Activated CD8-positive, alpha-beta memory T cell treated with anti-CD3 and anti-CD28 coated beads, Interleukin-2, amount 10 ng/mL, durations not matched to agents 7 days and 5 days (primary cell): Measurements from ENCODE around the gene BET1. TPM values are rescaled to one million over a fixed set of nuclear protein-coding genes. Genes with fewer than 3 reads are reported as not detected.

Experiments used
- ATAC-seq: fragments of 150-1000 bp; cut with Tn5 transposase; one replicate; pipeline ENCODE4 v1.10.0; 2021; ENCODE audit warnings: moderate library complexity
- CTCF ChIA-PET: fragments of 350-600 bp; sonication (Branson Sonifier 250); formaldehyde crosslinking; loops from one replicate; lab custom pipeline; 2021; ENCODE audit warnings: antibody characterized with exemption; lab: Charles Lee
- DNase-seq: peaks from one replicate; pipeline ENCODE4 v3.0.0-alpha.2; 2020
- H3K27ac Mint-ChIP-seq: one replicate; pipeline ENCODE4 v1.8.0; 2021; ENCODE audit warnings: mild to moderate bottlenecking, mixed read lengths
- H3K27me3 Mint-ChIP-seq: one replicate; pipeline ENCODE4 v1.8.0; 2021; ENCODE audit warnings: mixed read lengths
- H3K36me3 Mint-ChIP-seq: one replicate; pipeline ENCODE4 v1.8.0; 2021; ENCODE audit warnings: mild to moderate bottlenecking, mixed read lengths
- H3K4me1 Mint-ChIP-seq: one replicate; pipeline ENCODE4 v1.8.0; 2021; ENCODE audit warnings: mixed read lengths
- H3K4me3 Mint-ChIP-seq: one replicate; pipeline ENCODE4 v1.8.0; 2021; ENCODE audit warnings: mild to moderate bottlenecking, moderate library complexity, mixed read lengths
- H3K9me3 Mint-ChIP-seq: one replicate; pipeline ENCODE4 v1.8.0; 2022; ENCODE audit warnings: low read depth, mixed read lengths
- total RNA-seq, 2 experiments: library from RNA; stranded (reverse); gene quantifications; one replicate each; pipeline ENCODE4 v1.2.3, GENCODE V29; 2021

BET1 gene
- 10 to 100 TPM; 13.6 to 17.4 TPM for total RNA-seq

GRCh38 chr7:94004024-94004951, at the start of gene BET1:
TSS of gene BET1 (minus strand) at chr7:94004355. CDS start at chr7:94004216, 139 bp downstream.
- Mint-ChIP-seq H3K4me1 (peaks cover 28% of the 10 kb centered on the region), H3K9me3 (no peaks in the 10 kb centered on the region), H3K27me3 (peaks cover 18% of the 10 kb centered on the region), H3K27ac (peak within 1 kb of the TSS; percentile 95), H3K4me3 (peak within 1 kb of the TSS; percentile 94), H3K36me3 (no peaks in the 10 kb centered on the region)
- DNase-seq (peak; percentile 96), ATAC-seq (peak; percentile 98)
- CTCF ChIA-PET, result no interaction called here

GRCh38 chr7:94053532-94053931, 49.4 kb upstream of the BET1 start:
- no peak for ATAC-seq
- no peak overlapping the region for H3K27ac Mint-ChIP-seq
- no peaks in the 10 kb centered on the region for H3K4me1 Mint-ChIP-seq
- peaks cover 36% of the 10 kb centered on the region for H3K27me3 Mint-ChIP-seq
- H3K36me3 Mint-ChIP-seq, result no peaks in the 10 kb centered on the region
- DNase-seq, result no peak
- no peaks in the 10 kb centered on the region for H3K9me3 Mint-ChIP-seq
- H3K4me3 Mint-ChIP-seq, result no peak overlapping the region
- CTCF ChIA-PET, result no interaction called here

- Mint-ChIP-seq H3K27ac (no peak overlapping the region), H3K4me1 (no peaks in the 10 kb centered on the region), H3K36me3 (no peaks in the 10 kb centered on the region), H3K27me3 (peaks cover 42% of the 10 kb centered on the region), H3K4me3 (no peak overlapping the region), H3K9me3 (no peaks in the 10 kb centered on the region)
- ATAC-seq (no peak), DNase-seq (no peak)
- CTCF ChIA-PET, result no interaction called here
Observed at GRCh38 chr7:94052398-94053180, 48.4 kb upstream of the BET1 start.

GRCh38 chr7:94050046-94050445, 45.9 kb upstream of the BET1 start:
- DNase-seq (no peak), ATAC-seq (no peak)
- Mint-ChIP-seq H3K4me1 (no peaks in the 10 kb centered on the region), H3K4me3 (no peak overlapping the region), H3K27ac (no peak overlapping the region), H3K9me3 (no peaks in the 10 kb centered on the region), H3K36me3 (no peaks in the 10 kb centered on the region), H3K27me3 (peaks cover 52% of the 10 kb centered on the region)
- CTCF ChIA-PET, result no interaction called here

GRCh38 chr7:94049615-94050014, 45.5 kb upstream of the BET1 start:
- Mint-ChIP-seq H3K4me1 (no peaks in the 10 kb centered on the region), H3K27ac (no peak overlapping the region), H3K9me3 (no peaks in the 10 kb centered on the region), H3K27me3 (peaks cover 55% of the 10 kb centered on the region), H3K4me3 (no peak overlapping the region), H3K36me3 (no peaks in the 10 kb centered on the region)
- CTCF ChIA-PET, result no interaction called here
- no peak for DNase-seq
- no peak for ATAC-seq

GRCh38 chr7:94048755-94049154, 44.6 kb upstream of the BET1 start:
- ATAC-seq (no peak), DNase-seq (no peak)
- Mint-ChIP-seq H3K36me3 (no peaks in the 10 kb centered on the region), H3K27me3 (peaks cover 47% of the 10 kb centered on the region), H3K27ac (no peak overlapping the region), H3K4me3 (no peak overlapping the region), H3K9me3 (no peaks in the 10 kb centered on the region), H3K4me1 (no peaks in the 10 kb centered on the region)
- CTCF ChIA-PET, result no interaction called here

GRCh38 chr7:94047956-94048355, 43.8 kb upstream of the BET1 start:
- no peak overlapping the region for H3K4me3 Mint-ChIP-seq
- ATAC-seq (no peak), DNase-seq (no peak)
- H3K36me3 Mint-ChIP-seq, result no peaks in the 10 kb centered on the region
- CTCF ChIA-PET, result no interaction called here
- H3K27me3 Mint-ChIP-seq, result peaks cover 44% of the 10 kb centered on the region
- no peak overlapping the region for H3K27ac Mint-ChIP-seq
- H3K9me3 Mint-ChIP-seq, result no peaks in the 10 kb centered on the region
- no peaks in the 10 kb centered on the region for H3K4me1 Mint-ChIP-seq

GRCh38 chr7:94045581-94045980, 41.4 kb upstream of the BET1 start:
- H3K4me3 Mint-ChIP-seq, result no peak overlapping the region

GRCh38 chr7:94044806-94045205, 40.7 kb upstream of the BET1 start:
- no peak overlapping the region for H3K4me3 Mint-ChIP-seq
- CTCF ChIA-PET, result no interaction called here
- H3K27ac Mint-ChIP-seq, result no peak overlapping the region
- no peak for DNase-seq
- no peaks in the 10 kb centered on the region for H3K36me3 Mint-ChIP-seq
- no peak for ATAC-seq
- no peaks in the 10 kb centered on the region for H3K9me3 Mint-ChIP-seq
- peaks cover 46% of the 10 kb centered on the region for H3K27me3 Mint-ChIP-seq
- no peaks in the 10 kb centered on the region for H3K4me1 Mint-ChIP-seq

More at GRCh38 chr7:94045581-94045980, 41.4 kb upstream of the BET1 start:
- CTCF ChIA-PET, result no interaction called here
- ATAC-seq (no peak), DNase-seq (no peak)
- peaks cover 46% of the 10 kb centered on the region for H3K27me3 Mint-ChIP-seq
- H3K4me1 Mint-ChIP-seq, result no peaks in the 10 kb centered on the region
- H3K36me3 Mint-ChIP-seq, result no peaks in the 10 kb centered on the region
- no peaks in the 10 kb centered on the region for H3K9me3 Mint-ChIP-seq
- H3K27ac Mint-ChIP-seq, result no peak overlapping the region

GRCh38 chr7:94043299-94043698, 39.1 kb upstream of the BET1 start:
- CTCF ChIA-PET, result no interaction called here
- H3K9me3 Mint-ChIP-seq, result no peaks in the 10 kb centered on the region
- ATAC-seq (no peak), DNase-seq (no peak)
- no peaks in the 10 kb centered on the region for H3K36me3 Mint-ChIP-seq
- no peaks in the 10 kb centered on the region for H3K4me1 Mint-ChIP-seq
- H3K27me3 Mint-ChIP-seq, result peaks cover 46% of the 10 kb centered on the region
- H3K4me3 Mint-ChIP-seq, result no peak overlapping the region
- H3K27ac Mint-ChIP-seq, result no peak overlapping the region

GRCh38 chr7:94042381-94042780, 38.2 kb upstream of the BET1 start:
- ATAC-seq (no peak), DNase-seq (no peak)
- Mint-ChIP-seq H3K4me3 (no peak overlapping the region), H3K27me3 (peaks cover 48% of the 10 kb centered on the region), H3K4me1 (no peaks in the 10 kb centered on the region), H3K27ac (no peak overlapping the region), H3K36me3 (no peaks in the 10 kb centered on the region), H3K9me3 (no peaks in the 10 kb centered on the region)
- CTCF ChIA-PET, result no interaction called here

- Mint-ChIP-seq H3K4me3 (no peak overlapping the region), H3K9me3 (no peaks in the 10 kb centered on the region), H3K27ac (no peak overlapping the region), H3K36me3 (no peaks in the 10 kb centered on the region), H3K4me1 (no peaks in the 10 kb centered on the region), H3K27me3 (peaks cover 46% of the 10 kb centered on the region)
- CTCF ChIA-PET, result no interaction called here
- DNase-seq (no peak), ATAC-seq (no peak)
Observed at GRCh38 chr7:94041529-94041928, 37.4 kb upstream of the BET1 start.

GRCh38 chr7:94040254-94040653, 36.1 kb upstream of the BET1 start:
- no peak overlapping the region for H3K27ac Mint-ChIP-seq
- no peaks in the 10 kb centered on the region for H3K9me3 Mint-ChIP-seq
- H3K4me3 Mint-ChIP-seq, result no peak overlapping the region
- CTCF ChIA-PET, result no interaction called here
- ATAC-seq (no peak), DNase-seq (no peak)
- H3K4me1 Mint-ChIP-seq, result no peaks in the 10 kb centered on the region
- H3K27me3 Mint-ChIP-seq, result peaks cover 38% of the 10 kb centered on the region
- H3K36me3 Mint-ChIP-seq, result no peaks in the 10 kb centered on the region
